Suprapubic skin (tissue), 3 donors: ENCODE data around the gene ENTPD7.

Source experiments
- POLR2A ChIP-seq, 2 donors: fragments of 450-650 bp; IDR thresholded peaks; one replicate each; pipeline ENCODE4 v1.6.1; 2017; ENCODE audit warnings: antibody characterized with exemption in 2 of 2, mild to moderate bottlenecking in 2 of 2, moderate library complexity in 2 of 2
- TF ChIP-seq, protein P1 (sequence below), 2 donors: fragments of 200-600 bp in 1 of 2; fragments of 450-650 bp in 1 of 2; sonication (generic) in 1 of 2; IDR thresholded peaks; one replicate each; pipeline ENCODE4 v1.5.1; 2016 to 2019; ENCODE audit warnings: antibody characterized with exemption in 2 of 2, mild to moderate bottlenecking in 1 of 2, moderate library complexity in 1 of 2

DNA sequence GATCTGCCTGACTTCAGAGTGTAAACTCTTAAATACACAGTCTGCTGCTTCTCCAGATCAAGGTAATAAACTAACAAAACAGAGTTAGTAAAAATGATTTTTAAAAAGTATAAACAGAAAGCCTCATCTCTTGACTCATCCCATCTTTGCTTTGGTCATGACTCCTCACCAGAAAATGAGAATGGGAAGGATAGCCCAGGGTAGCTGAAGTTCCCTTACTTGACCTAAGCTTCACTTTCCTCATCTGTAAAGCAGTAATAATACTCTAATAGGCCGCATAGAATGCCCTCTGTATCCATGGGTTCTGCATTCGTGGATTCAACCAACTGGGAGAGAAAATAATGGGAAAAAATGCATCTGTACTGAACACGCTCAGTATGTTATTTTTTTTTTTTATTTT is 27.8 kb upstream of the ENTPD7 start:
- TF ChIP-seq POLR2A (IDR thresholded peaks at IDR 0.05), result no peak
- TF ChIP-seq, protein P1, sequence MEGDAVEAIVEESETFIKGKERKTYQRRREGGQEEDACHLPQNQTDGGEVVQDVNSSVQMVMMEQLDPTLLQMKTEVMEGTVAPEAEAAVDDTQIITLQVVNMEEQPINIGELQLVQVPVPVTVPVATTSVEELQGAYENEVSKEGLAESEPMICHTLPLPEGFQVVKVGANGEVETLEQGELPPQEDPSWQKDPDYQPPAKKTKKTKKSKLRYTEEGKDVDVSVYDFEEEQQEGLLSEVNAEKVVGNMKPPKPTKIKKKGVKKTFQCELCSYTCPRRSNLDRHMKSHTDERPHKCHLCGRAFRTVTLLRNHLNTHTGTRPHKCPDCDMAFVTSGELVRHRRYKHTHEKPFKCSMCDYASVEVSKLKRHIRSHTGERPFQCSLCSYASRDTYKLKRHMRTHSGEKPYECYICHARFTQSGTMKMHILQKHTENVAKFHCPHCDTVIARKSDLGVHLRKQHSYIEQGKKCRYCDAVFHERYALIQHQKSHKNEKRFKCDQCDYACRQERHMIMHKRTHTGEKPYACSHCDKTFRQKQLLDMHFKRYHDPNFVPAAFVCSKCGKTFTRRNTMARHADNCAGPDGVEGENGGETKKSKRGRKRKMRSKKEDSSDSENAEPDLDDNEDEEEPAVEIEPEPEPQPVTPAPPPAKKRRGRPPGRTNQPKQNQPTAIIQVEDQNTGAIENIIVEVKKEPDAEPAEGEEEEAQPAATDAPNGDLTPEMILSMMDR (IDR thresholded peaks at IDR 0.05), result no peak
